ENCODE data around the gene EID1.

The EID1 gene

DNA sequence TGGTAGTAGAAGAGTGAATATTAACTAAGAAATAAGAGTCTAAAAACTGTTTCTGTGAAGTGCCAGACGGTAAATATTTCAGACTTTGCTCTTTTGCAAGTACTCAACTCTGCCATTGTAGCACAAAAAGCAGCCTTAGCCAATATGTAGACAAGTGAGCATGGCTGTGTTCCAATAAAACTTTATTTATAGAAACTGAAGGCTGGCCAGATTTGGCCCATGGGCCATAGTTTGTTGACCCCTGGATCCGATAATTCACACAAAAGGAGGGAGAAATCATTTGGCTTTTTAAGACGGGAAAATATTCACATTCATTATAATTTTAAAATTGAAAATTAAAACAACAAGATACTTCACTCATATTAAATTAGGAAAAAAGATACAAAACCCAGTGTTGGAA lies 15.4 kb downstream of the EID1 start:
- no peak overlapping the region for H3K27ac ChIP-seq
- H3K27me3 ChIP-seq (ENCODE audit: insufficient read depth, low read depth, severe bottlenecking), result no peaks in the 10 kb centered on the region
- no peak overlapping the region for H3K4me3 ChIP-seq (ENCODE audit: low read depth, low read length)
- DNase-seq, result no peak
- no peak for TF ChIP-seq CTCF (IDR thresholded peaks at IDR 0.05; ENCODE audit: low read depth, low read length)
- H3K36me3 ChIP-seq, result no peaks in the 10 kb centered on the region
- no peaks in the 10 kb centered on the region for H3K9me3 ChIP-seq (ENCODE audit: severe bottlenecking)

DNA sequence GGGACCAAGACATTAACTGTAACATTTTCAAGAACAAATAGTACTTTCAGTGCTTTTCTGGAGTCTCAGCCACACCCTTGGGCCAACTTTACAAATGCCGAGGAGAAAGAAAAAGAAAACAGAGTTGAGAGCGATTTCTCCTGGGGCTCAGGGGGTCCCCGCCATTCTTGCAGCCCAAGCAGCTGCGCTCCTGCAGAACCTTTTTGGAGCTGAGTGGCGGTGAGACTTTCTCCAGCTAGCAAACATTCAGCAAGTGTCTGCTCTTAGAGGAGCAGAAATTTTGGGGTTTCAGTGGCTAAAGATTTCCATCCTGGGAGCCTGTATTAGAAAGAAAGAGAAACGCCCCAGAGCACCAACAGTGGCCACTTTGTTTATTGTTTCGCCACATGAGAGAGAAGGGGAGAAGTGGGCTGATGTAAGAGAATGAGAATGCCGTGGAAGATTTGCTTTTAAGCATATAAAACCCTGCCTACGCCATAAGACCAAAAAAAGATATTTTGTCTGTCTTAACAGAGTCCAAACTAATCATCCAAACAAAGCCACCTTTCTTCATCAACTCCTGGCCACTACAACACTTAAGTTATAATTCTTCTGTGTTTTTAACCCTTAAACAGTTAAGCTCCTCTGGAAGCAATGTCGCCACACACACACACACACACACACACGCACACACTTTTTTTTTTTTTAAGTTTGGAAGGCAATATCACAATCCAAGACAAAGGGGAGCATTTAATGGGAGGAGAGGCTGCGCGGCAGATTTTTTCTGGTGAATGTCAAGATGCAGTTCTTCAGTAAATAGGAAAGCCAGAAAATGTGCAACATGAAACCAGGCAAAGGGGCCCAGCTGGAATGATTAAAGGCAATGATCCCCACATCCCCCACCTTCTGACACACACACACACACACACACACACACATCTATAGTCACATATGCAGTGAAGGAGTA lies 19.2 kb downstream of the EID1 start:
- no peak for TF ChIP-seq CTCF (IDR thresholded peaks at IDR 0.05; ENCODE audit: low read depth, low read length)
- no peaks in the 10 kb centered on the region for H3K9me3 ChIP-seq (ENCODE audit: severe bottlenecking)
- H3K4me3 ChIP-seq (ENCODE audit: low read depth, low read length), result no peak overlapping the region
- no peaks in the 10 kb centered on the region for H3K27me3 ChIP-seq (ENCODE audit: insufficient read depth, low read depth, severe bottlenecking)
- no peak overlapping the region for H3K27ac ChIP-seq
- no peaks in the 10 kb centered on the region for H3K36me3 ChIP-seq
- no peak for DNase-seq

GRCh38 chr15:48898032-48898431 lies 20.1 kb downstream of the EID1 start:
- no peak for TF ChIP-seq CTCF (IDR thresholded peaks at IDR 0.05; ENCODE audit: low read depth, low read length)
- Histone ChIP-seq H3K27me3 (ENCODE audit: insufficient read depth, low read depth, severe bottlenecking) (no peaks in the 10 kb centered on the region), H3K9me3 (ENCODE audit: severe bottlenecking) (no peaks in the 10 kb centered on the region), H3K4me3 (ENCODE audit: low read depth, low read length) (no peak overlapping the region), H3K36me3 (no peaks in the 10 kb centered on the region), H3K27ac (no peak overlapping the region)
- no peak for DNase-seq

GRCh38 chr15:48898446-48898845 lies 20.5 kb downstream of the EID1 start:
- Histone ChIP-seq H3K36me3 (no peaks in the 10 kb centered on the region), H3K9me3 (ENCODE audit: severe bottlenecking) (no peaks in the 10 kb centered on the region), H3K27ac (no peak overlapping the region), H3K4me3 (ENCODE audit: low read depth, low read length) (no peak overlapping the region), H3K27me3 (ENCODE audit: insufficient read depth, low read depth, severe bottlenecking) (no peaks in the 10 kb centered on the region)
- no peak for DNase-seq
- no peak for TF ChIP-seq CTCF (IDR thresholded peaks at IDR 0.05; ENCODE audit: low read depth, low read length)

GRCh38 chr15:48899793-48900192 lies 21.9 kb downstream of the EID1 start:
- Histone ChIP-seq H3K36me3 (no peaks in the 10 kb centered on the region), H3K27ac (no peak overlapping the region), H3K4me3 (ENCODE audit: low read depth, low read length) (no peak overlapping the region), H3K27me3 (ENCODE audit: insufficient read depth, low read depth, severe bottlenecking) (no peaks in the 10 kb centered on the region), H3K9me3 (ENCODE audit: severe bottlenecking) (no peaks in the 10 kb centered on the region)
- no peak for DNase-seq
- TF ChIP-seq CTCF (IDR thresholded peaks at IDR 0.05; ENCODE audit: low read depth, low read length), result no peak
